ENCODE measurements around the gene FMR1NB.

GRCh38 chrX:148043271-148043855 lies 62.2 kb downstream of the FMR1NB start:
- no peak for TF ChIP-seq ZNF384 (IDR thresholded peaks at IDR 0.05)
- no peak for TF ChIP-seq ELF4 (IDR thresholded peaks at IDR 0.05)
- TF ChIP-seq SP1 (IDR thresholded peaks at IDR 0.05), result no peak

All from HEK293T (cell line).